Activated gamma-delta T cell treated with Interleukin-2 at 50 U/mL for 16 hours (primary cell): ENCODE measurements around the gene SPATS1.
"Not testable (repeated sequence)": the region's sequence is repeated elsewhere in the genome, so short reads cannot be mapped to it uniquely, and the experiment has no call there.

Experiments used
- DNase-seq: peaks from one replicate; pipeline ENCODE4 v3.0.0-alpha.2; 2020

SPATS1 gene

GRCh38 chr6:44346818-44347217 is 4.4 kb downstream of the SPATS1 start:
- not testable (repeated sequence) for DNase-seq

- DNase-seq, result no peak
Measured at GRCh38 chr6:44349904-44350649, 7.6 kb downstream of the SPATS1 start.

GRCh38 chr6:44350650-44350994 is 8.2 kb downstream of the SPATS1 start:
- DNase-seq, result not testable (repeated sequence)

DNA sequence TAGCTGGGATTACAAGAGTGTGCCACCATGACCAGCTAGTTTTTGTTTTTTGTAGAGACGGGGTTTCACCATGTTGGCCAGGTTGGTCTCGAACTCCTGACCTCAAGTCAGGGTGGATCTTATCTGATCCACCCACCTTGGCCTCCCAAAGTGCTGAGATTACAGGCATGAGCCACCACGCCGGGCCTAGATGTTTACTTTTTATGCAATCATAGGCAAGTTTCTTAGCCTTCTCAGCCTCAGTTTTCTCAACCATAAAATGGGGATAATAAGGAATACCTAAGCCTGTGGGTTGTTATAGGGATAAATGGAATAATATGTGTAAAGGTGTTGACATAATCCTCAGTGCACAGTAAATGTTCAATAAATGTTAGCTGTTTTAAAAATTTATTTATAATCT is 9.8 kb downstream of the SPATS1 start:
- no peak for DNase-seq

DNA sequence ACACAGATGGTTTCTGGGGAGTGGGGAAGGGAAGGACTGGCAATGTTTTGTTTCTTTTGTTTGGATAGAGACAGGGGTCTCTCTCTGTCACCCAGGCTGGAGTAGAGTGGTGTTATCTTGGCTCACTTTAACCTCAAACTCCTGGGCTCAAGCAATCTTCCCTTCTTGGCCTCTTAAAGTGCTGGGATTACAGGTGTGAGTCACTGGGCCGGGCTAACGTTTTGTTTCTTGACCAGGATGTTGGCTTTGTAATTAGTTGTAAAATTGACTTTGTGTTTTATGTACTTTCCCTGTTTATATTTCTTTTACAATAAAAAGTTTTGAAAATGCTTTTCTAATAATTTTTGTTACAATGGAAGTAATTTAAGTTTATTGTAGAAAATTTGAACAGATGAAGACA is 10.9 kb downstream of the SPATS1 start:
- DNase-seq, result no peak

DNA sequence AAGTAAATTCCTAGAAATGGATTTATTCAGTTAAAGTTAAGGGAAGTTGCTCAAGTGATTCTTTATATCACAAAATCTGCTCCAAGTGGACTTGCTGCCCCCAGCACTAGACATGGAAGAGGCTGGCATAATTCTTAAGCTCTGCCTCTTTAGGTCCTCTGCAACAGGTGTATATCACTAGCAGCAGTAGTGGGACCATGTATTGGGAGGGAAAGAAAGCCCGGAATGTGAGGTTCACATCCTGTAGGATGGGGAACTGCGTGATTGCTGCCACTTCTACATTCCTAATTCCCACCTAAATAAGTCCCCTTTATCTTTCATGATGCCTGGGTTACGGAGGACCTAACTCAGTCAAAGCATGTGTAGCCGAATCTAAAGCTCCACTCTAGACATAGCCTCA is 13.2 kb downstream of the SPATS1 start:
- DNase-seq, result no peak

DNA sequence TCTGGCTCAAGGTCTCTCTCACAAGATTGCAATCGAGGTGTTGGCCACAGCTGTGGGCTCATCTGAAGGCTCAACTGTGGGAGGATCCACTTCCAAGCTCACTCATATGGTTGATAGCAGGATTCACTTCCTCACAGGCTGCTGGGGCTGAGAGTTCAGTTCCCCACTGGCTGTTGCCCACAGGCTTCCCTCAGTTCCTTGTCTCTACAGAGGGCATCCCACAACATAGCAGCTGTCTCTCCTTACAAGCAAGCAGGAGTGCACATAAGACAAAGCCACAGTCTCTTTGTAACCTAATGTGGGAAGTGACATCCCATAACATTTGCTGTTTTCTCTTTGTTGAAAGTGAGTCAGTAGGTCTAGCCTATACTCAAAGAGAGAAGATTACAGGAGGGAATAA is 14.0 kb downstream of the SPATS1 start:
- no peak for DNase-seq

DNA sequence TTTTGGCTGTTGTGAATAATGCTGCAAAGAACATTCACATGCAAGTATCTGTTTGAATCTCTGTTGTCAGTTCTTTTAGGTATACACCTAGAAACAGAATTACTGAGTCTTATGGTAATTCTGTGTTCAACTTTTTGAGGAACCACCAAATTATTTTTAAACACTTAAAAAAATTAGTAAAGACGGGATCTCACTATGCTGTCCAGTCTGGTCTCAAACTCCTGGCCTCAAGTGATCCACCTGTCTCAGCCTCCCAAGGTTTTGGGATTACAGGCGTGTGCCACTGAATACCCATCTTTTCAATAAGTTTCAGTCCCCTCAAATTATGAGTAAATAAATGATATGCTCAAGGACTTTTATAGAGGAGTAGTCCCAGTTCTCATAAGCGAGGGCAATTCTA is 17.5 kb downstream of the SPATS1 start:
- DNase-seq, result no peak

DNA sequence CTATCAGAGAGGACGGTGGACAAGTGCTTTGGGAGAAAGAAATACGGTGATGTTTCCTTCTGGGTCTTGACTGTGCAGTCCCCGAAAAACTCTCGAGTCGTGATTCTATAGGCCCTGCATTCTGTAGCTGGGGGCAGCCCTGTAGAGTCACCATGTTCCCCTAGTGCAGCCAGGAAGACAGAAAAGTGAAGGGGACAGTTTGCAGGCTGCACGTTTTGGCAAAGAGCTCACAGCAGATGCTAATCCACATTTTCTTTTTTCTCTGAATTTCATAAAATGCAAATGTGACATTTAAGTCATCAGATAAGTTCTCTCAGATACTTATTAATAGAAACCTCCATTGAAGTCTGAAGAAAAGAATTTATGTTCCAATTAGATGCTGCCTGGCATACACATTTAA is 19.5 kb downstream of the SPATS1 start:
- no peak for DNase-seq

- DNase-seq, result no peak
Measured at GRCh38 chr6:44363377-44363926, 21.0 kb downstream of the SPATS1 start.

GRCh38 chr6:44366781-44367180 is 24.3 kb downstream of the SPATS1 start:
- no peak for DNase-seq

DNA sequence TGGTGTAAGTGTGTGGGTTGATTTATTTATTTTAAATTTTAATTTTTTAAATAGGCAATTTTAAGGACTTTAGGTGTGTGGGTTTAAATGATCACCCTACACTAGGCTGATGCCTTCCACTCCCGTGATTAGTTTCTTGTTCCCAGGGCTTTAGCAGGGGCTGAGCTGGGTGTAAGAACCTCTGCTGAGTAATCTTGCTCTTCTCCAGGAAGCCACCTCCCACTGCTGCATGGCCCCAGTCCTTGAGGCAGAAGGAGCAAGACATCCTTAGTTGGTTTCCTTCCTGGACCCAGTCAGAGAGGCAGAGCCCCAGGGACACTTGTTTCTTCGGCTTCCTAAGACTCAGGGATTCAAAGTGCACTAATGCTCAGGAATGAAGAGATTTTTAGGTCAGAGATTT is 25.2 kb downstream of the SPATS1 start:
- no peak for DNase-seq

DNA sequence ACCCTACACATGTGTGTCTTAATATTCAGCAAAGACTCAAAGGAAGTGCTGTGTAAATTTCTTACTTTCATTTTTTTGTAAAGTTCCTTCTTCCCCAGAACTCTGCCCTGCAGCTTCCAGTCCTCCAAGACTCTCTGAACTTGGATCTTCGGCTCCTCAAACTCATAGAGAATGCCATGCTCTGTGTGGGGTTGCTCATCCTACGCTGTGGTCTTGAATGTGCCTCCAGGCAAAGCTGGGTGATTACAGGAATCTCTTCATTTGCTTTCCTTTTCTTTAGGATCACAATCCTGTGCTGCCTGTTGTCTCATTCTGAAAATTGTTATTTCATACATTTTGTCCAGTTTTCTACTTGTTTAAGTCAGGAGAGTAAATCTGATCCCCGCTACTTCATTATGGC is 30.6 kb downstream of the SPATS1 start:
- no peak for DNase-seq

GRCh38 chr6:44373787-44374186 is 31.3 kb downstream of the SPATS1 start:
- DNase-seq, result no peak

DNA sequence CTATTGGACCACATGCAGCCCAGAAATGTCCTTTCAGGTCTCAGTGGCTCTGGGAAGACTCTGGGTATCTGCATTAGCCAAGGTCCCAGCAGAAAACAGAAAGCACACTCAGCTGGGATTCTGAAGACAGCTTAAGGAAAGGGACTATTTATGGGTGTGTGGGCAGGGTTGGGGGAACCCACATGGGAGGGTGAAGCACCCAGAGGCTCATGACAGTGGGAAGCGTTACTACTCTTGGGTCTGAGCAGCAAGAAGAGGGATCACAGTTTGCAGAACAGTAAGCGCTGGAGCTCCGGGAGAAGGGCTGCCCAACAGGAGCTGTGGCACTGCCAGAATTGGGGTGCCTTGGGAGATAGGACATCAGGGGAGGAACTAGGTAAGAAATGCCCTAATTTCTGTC is 32.6 kb downstream of the SPATS1 start:
- DNase-seq, result no peak

GRCh38 chr6:44377484-44377883 is 35.0 kb downstream of the SPATS1 start:
- no peak for DNase-seq

DNA sequence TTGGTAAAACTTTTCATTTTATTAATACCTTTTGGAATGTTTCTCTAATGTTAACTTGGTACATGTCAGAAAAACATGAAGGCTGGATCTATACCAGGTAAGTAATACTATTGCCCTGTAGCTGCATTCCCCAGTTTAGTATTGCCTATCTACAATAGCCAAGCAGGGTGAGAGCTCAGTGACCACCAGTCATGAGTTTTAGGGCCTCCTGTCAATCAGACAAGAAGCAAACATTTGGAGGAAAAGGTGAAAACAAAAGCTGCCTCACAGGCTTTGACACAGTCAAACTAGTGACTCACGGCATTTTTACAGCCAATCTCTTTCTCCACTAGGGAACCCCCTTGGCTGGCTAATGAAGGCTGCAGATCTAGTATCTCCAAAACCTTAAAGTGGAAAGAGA is 35.5 kb downstream of the SPATS1 start:
- DNase-seq, result no peak

DNA sequence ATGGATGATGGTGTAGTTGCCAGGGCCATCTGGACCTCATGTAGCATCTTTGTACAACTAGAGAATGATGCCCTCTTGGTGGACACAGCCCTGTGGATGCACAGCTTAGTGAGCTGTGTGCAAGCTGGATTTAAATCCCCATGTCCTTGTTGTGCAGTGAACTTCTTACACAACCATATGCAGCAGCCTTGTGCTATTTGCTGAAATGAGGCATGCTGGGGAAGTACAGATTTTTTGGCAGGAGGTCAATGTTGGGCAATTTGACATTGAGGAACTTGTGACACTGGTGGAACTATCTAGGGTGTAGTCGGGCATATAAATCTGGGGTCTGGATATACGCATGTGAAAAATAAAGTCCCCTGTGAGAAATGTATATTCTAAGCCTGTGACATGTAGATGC is 39.3 kb downstream of the SPATS1 start:
- DNase-seq, result no peak

DNA sequence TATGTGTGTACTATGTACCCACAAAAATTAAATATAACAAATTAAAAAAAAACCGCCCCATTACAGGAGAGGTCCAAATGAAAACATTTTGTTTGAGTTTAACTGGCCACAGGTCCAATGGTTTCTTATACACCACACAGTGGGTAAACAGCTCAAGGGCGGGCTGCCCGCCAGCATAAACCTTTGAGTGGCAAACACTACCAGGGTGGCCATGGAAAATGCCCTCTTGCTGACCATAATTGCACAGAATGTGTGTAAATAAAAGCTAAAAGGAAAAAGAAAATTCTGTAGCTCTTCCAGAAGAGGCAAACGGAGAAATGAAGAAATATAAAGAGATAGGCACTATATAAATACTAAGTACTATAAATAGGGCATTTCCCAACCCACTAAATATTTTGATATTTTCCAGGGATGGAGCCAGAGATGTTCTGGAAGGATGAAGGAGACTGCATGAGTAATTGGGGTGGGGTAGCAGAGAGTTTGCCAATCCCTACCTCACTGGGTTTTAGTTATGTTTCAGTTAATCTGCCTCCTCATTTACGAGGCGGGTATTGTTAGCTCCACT is 44.0 kb downstream of the SPATS1 start:
- DNase-seq, result no peak

- no peak for DNase-seq
Measured at GRCh38 chr6:44386929-44387345, 44.5 kb downstream of the SPATS1 start.

GRCh38 chr6:44387346-44388134 is 45.1 kb downstream of the SPATS1 start, which contains the start of gene CDC5L:
Gene CDC5L, plus strand, starts transcription at chr6:44387706. Its CDS starts 118 bp downstream, at chr6:44387824.
- DNase-seq, result peak; percentile 86

- no peak for DNase-seq
Measured at GRCh38 chr6:44388135-44388487, 45.7 kb downstream of the SPATS1 start.

- no peak for DNase-seq
Measured at GRCh38 chr6:44388887-44389286, 46.4 kb downstream of the SPATS1 start.

DNA sequence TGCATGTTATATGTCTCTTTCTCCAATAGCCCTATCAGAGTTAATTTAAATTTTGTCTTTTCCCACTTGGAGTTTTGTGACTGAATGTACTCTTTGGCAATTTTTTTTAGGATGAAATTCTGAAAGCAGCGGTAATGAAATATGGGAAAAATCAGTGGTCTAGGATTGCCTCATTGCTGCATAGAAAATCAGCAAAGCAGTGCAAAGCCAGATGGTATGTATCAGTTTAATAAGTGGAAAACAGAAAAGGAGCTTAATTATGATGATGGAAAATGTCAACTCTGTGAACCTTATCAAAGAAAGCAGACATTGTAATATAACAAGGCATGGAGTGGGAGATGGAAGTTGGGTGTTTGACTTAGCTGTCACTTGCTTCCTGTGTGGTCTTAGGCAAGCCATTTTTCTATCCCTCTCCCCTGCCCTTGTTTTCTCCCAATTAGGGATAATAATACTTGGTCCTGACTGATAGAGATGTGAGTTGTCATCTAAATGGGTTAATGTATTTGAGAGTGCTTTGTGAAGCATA is 47.8 kb downstream of the SPATS1 start:
- no peak for DNase-seq
